Neural progenitor cell (in vitro differentiated cells): ENCODE results near the gene VAT1L.

ENCODE experiments used
- CTCF ChIP-seq: fragments of 200-600 bp; sonication (generic); IDR thresholded peaks from 2 replicates; pipeline ENCODE4 v1.5.1; 2017; ENCODE audit warnings: antibody characterized with exemption, mild to moderate bottlenecking
- EZH2 ChIP-seq: fragments of 200-600 bp; sonication (generic); IDR thresholded peaks from 2 replicates; pipeline ENCODE4 v1.6.1; 2017; ENCODE audit warnings: antibody characterized with exemption, mild to moderate bottlenecking, moderate library complexity

- no peak for TF ChIP-seq CTCF
- TF ChIP-seq EZH2: no peak
Observed at GRCh38 chr16:77890075-77890474, 101.7 kb downstream of the VAT1L start.
